T1000 (cell line): ENCODE data around the gene BPIFB2.
"Not testable (repeated sequence)": the region's sequence is repeated elsewhere in the genome, so short reads cannot be mapped to it uniquely, and the experiment has no call there.

Source experiments
- DNase-seq: peaks from one replicate; lab custom pipeline; 2025; ENCODE audit warnings: mixed read lengths; lab: John Stamatoyannopoulos, UW

The BPIFB2 gene

GRCh38 chr20:33007376-33008335, at the start of gene BPIFB2:
TSS of gene BPIFB2 (plus strand) at chr20:33007704. CDS start at chr20:33008575, 871 bp downstream.
- no peak for DNase-seq

GRCh38 chr20:32958574-32958973, 48.9 kb upstream of the BPIFB2 start:
- DNase-seq = no peak

GRCh38 chr20:32959351-32960221, 47.9 kb upstream of the BPIFB2 start:
- DNase-seq = no peak

GRCh38 chr20:32960222-32960518, 47.3 kb upstream of the BPIFB2 start:
- no peak for DNase-seq

GRCh38 chr20:32960849-32961731, 46.4 kb upstream of the BPIFB2 start:
- no peak for DNase-seq

GRCh38 chr20:32962053-32962452, 45.5 kb upstream of the BPIFB2 start:
- DNase-seq = no peak

- DNase-seq = not testable (repeated sequence)
Observed at GRCh38 chr20:32962646-32963045, 44.9 kb upstream of the BPIFB2 start.

GRCh38 chr20:32963176-32963575, 44.3 kb upstream of the BPIFB2 start:
- no peak for DNase-seq

- no peak for DNase-seq
Observed at GRCh38 chr20:32964575-32964974, 42.9 kb upstream of the BPIFB2 start.

GRCh38 chr20:32965115-32965514, 42.4 kb upstream of the BPIFB2 start:
- no peak for DNase-seq

- no peak for DNase-seq
Observed at GRCh38 chr20:32965581-32966373, 41.7 kb upstream of the BPIFB2 start.

- no peak for DNase-seq
Observed at GRCh38 chr20:32966382-32966781, 41.1 kb upstream of the BPIFB2 start.

GRCh38 chr20:32966881-32967781, 40.4 kb upstream of the BPIFB2 start:
- DNase-seq = no peak

- DNase-seq = no peak
Observed at GRCh38 chr20:32967961-32968457, 39.5 kb upstream of the BPIFB2 start.

GRCh38 chr20:32968478-32969241, 38.8 kb upstream of the BPIFB2 start:
- DNase-seq = no peak

- DNase-seq = no peak
Observed at GRCh38 chr20:32969356-32970114, 38.0 kb upstream of the BPIFB2 start.

- no peak for DNase-seq
Observed at GRCh38 chr20:32970115-32970972, 37.2 kb upstream of the BPIFB2 start.
